B cell (primary cell): ENCODE measurements around the gene MT1G.

Experiments
- EZH2 ChIP-seq: IDR thresholded peaks from 2 replicates; pipeline ENCODE4 v1.6.1; 2012; ENCODE audit warnings: borderline replicate concordance, low read depth, mild to moderate bottlenecking, moderate library complexity, low read length; ENCODE audit not compliant: insufficient read depth, poor library complexity, severe bottlenecking
- TF ChIP-seq, protein P1 (sequence below): fragments of 200-600 bp; IDR thresholded peaks from one replicate; pipeline ENCODE4 v1.8.0; 2022; ENCODE audit warnings: antibody characterized with exemption, mild to moderate bottlenecking

DNA sequence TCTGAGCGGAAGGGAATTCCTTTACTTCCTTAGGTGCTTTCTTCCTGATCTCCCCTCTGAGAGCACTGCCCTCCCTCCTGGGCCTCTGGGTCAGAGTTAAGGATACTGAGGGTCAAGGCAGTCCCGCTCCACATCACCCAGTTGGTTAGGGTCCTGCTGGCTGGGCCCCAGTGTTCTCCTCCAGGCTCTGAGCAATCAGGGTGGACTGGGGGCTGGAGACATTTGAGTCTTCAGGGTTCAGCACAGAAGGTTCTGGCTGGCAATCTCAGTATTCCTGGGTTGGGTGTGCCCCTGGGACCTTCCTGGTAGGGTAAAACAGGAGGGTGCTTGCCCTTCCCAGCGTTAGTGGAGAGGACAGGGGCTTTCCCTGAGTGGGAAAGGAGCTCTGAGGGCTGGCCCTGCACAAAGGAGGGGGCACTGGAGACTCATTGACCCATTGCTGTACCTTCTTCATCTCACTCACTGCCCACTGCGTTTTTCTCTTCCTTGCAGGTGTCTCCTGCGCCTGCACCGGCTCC lies 35.0 kb downstream of the MT1G start:
- TF ChIP-seq, protein P1, sequence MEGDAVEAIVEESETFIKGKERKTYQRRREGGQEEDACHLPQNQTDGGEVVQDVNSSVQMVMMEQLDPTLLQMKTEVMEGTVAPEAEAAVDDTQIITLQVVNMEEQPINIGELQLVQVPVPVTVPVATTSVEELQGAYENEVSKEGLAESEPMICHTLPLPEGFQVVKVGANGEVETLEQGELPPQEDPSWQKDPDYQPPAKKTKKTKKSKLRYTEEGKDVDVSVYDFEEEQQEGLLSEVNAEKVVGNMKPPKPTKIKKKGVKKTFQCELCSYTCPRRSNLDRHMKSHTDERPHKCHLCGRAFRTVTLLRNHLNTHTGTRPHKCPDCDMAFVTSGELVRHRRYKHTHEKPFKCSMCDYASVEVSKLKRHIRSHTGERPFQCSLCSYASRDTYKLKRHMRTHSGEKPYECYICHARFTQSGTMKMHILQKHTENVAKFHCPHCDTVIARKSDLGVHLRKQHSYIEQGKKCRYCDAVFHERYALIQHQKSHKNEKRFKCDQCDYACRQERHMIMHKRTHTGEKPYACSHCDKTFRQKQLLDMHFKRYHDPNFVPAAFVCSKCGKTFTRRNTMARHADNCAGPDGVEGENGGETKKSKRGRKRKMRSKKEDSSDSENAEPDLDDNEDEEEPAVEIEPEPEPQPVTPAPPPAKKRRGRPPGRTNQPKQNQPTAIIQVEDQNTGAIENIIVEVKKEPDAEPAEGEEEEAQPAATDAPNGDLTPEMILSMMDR, result no peak
- TF ChIP-seq EZH2, result no peak
